NCI-H510A (cell line): Measurements from ENCODE around the gene RRAGA.
"Not testable (repeated sequence)": the region's sequence is repeated elsewhere in the genome, so short reads cannot be mapped to it uniquely, and the experiment has no call there.

Experiments used
- DNase-seq: peaks from one replicate; lab custom pipeline; 2025; lab: John Stamatoyannopoulos, UW

Gene RRAGA

DNA sequence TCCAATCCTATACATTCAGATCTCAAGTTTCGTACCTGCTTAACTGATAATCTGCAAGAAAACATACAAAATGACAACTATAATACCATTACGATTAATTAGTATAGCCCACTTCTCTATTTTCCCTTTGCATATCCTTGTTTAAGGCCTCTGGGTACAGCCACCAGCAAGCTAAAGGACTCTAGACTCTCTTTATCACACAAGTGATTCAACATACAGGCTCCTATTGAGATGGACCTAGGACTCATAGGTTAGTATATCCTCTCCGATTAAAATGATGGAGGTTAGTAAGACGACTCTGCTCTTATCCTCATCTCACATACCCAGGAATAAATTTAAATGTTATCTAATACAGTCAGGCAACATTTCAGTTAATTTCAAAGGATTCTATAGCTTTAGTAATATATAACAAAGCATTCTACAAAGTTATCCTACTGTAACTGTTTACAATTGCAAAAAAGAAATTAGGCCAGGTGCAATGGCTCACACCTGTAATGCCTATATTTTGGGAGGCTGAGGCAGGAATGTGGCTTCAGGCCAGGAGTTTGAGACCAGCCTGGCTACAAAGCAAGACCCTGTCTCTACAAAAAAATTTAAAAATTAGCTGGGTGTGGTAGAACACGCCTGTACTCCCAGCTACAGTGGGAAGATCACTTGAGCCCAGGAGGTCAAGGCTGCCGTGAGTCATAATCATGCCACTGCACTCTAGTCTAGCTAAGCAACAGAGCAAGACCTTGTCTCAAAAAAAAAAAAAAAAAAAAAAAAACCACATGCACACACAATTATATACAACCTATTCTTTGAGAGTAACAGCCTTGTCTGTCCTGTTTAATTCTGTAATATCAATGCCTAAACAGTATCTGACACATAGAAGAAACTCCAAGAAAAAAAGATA, 38.1 kb downstream of the RRAGA start:
- DNase-seq: no peak

DNA sequence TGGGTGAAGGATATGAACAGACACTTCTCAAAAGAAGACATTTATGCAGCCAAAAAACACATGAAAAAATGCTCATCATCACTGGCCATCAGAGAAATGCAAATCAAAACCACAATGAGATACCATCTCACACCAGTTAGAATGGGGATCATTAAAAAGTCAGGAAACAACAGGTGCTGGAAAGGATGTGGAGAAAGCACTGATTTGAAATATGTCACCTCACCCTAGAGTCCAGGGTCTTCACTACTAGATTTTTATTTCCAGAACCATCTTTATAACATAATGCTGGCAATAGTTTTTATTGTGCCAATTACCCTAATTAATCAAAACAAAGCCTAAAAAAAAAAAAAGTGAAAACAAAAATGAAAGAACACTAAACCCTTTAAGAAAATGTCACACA, 48.2 kb downstream of the RRAGA start:
- DNase-seq: not testable (repeated sequence)
